Measurements from ENCODE around the gene MICU1. TPM values are rescaled to one million over a fixed set of nuclear protein-coding genes. Genes with fewer than 3 reads are reported as not detected.
A peak's percentile ranks its signal among the peaks of the same experiment; 100 is the strongest.

The MICU1 gene
- total RNA-seq, 2 donors from 2014 or later = 41.0 to 44.8 TPM

GRCh38 chr10:72638586-72639440 is 12.9 kb upstream of the MICU1 start:
- DNase-seq (no peak), ATAC-seq (no peak)
- intact Hi-C loops (cut with DNase I) = loop anchor here in 1 of 2 donors (10.0 kb wide), 1 partner anchor 46 kb away; no protein-coding TSS in a partner anchor

DNA sequence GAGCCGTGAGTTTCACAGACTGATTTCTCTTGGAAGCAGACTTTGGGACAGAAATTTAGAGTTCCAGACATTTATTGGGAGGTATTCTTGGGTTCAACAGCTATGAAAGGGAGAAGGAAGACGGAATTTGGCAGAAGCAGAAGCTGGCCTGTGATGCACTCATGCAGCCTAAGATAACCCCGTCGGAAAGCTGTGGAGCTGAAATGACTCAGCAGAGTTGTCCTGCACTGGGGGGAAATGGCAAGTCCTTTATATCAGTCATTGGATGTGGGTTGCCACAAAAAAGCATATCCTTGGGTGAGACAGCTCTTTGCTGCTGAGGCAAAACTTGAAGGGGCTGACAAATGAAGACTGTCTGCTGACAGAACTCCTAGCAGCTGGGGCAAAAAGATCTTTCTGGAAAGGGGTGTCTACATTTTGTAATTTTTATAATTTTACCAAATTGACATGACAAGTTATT is 11.5 kb upstream of the MICU1 start:
- ATAC-seq = peak; percentile 97 to 99
- intact Hi-C loops (cut with DNase I) = loop anchor here in 1 of 2 donors (10.0 kb wide), 1 partner anchor 47 kb away; no protein-coding TSS in a partner anchor
- peak; percentile 59 for DNase-seq

DNA sequence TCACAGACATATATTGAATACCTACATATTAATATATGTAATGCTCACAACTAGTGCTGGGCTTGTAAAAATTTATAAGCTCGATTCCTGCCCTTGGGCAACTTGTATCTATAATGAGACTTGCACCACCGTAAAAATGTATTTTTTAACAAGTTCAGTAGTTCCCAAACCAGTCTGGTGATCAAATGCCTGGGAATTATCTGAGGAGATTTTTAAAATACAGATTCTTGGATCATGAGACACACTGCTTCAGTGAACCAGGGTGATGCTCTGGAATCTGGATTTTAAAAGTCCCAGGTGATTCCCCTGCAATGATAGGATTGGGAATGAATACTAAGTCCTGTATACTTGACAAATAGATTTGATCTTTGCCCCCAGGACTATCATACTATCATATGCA is 4.3 kb upstream of the MICU1 start:
- no peak for DNase-seq
- ATAC-seq = no peak
- intact Hi-C loops (cut with DNase I) = loop anchor here in 1 of 2 donors (10.0 kb wide), 1 partner anchor 55 kb away; no protein-coding TSS in a partner anchor

- DNase-seq = no peak
- intact Hi-C loops (cut with DNase I) = no loop called here
- ATAC-seq = no peak
Observed at GRCh38 chr10:72626444-72626754, 520 bp upstream of the MICU1 start.

DNA sequence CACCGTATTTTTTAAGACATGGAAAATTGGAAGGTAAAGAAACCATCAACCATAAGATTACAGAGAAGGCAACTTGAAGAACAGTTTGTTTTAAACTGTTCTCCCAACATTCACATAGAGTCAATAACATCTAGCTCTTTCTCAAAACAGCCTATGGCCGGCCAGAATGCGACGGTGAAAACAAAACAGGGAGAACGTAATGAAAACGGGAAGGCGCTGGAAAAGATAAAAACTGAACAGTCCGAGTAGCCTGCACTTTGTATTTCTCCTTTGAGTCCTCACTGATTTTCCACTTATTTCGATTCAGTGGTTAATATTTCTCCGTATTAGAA is 637 bp downstream of the MICU1 start:
- intact Hi-C loops (cut with DNase I) = no loop called here
- DNase-seq = no peak
- ATAC-seq = peak in 1 of 2 donors; percentile 8

DNA sequence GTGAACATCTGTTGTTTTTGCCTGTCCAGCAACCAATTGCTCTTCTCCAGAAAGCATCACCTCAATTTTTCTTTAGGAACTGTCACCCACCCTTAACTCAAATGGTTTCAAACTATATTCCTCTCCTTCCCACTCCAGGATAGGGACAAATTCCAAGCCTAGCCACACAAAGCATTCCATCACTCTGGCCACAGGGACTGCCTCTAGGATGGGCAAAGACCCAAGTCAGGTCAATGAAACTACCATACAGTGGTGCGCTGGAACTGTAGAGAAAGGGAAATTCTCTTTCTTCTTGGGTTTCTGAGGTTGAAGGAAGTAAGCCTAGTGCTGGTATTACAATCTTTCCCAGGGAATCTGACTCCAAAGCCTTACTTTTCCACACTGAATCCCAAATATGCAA is 3.6 kb downstream of the MICU1 start:
- DNase-seq (no peak), ATAC-seq (no peak)
- intact Hi-C loops (cut with DNase I) = no loop called here

- ATAC-seq (peak in 1 of 2 donors; percentile 84), DNase-seq (no peak)
- intact Hi-C loops (cut with DNase I) = no loop called here
Observed at GRCh38 chr10:72616716-72617115, 9.2 kb downstream of the MICU1 start.

- intact Hi-C loops (cut with DNase I) = no loop called here
- no peak for ATAC-seq
- no peak for DNase-seq
Observed at GRCh38 chr10:72615970-72616369, 9.9 kb downstream of the MICU1 start.

DNA sequence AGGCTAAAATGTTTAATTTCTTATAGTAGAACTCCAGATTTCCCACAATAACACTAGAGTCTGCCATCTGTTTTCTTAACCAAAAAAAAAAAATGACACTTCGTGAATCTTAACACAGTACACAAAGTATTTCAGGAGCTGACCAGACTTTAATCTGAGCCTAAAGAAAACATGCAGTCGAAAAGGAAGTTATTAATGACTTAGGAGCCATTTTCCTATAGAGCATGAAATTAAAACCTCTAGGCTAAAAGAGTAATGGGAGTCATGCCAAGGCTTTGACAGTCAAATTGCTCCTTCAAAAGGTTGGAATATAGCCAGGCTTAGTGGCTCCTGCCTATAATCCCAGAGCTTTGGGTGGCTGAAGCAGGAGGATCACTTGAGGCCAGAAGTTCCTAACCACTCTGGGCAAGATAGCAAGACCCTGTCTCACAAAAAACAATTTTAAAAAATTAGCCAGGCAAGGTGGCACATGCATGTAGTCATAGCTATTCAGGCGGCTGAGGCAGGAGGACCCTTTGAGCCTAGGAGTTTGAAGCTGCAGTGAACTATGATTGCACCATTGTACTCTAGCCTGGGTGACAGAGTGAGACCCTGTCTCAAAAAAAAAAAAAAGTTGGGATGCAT is 13.6 kb downstream of the MICU1 start:
- DNase-seq = no peak
- intact Hi-C loops (cut with DNase I) = no loop called here
- no peak for ATAC-seq

- peak; percentile 63 to 75 for ATAC-seq
- intact Hi-C loops (cut with DNase I) = no loop called here
- no peak for DNase-seq
Observed at GRCh38 chr10:72611783-72612182, 14.1 kb downstream of the MICU1 start.

GRCh38 chr10:72610466-72610865 is 15.4 kb downstream of the MICU1 start:
- ATAC-seq = no peak
- DNase-seq = no peak
- intact Hi-C loops (cut with DNase I) = no loop called here

- ATAC-seq (no peak), DNase-seq (no peak)
- intact Hi-C loops (cut with DNase I) = no loop called here
Observed at GRCh38 chr10:72605122-72605521, 20.8 kb downstream of the MICU1 start.

DNA sequence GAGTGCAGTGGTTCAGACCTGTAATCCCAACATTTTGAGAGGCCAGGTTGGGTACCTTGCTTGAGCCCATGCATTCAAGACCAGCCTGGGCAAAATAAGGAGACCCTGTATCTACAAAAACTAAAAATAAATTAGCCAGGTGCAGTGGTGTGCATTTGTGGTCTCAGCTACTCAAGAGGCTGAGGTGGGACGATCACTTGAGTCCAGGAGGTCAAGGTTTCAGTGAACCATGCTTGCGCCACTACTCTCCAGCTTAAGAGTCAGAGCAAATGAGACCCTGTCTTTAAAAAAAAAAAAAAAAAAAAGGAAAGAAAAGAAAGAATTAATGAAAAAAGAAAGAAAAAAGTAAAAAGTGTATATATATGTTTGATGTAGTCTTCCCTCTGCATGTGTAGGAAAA is 24.7 kb downstream of the MICU1 start:
- intact Hi-C loops (cut with DNase I) = no loop called here
- ATAC-seq (no peak), DNase-seq (no peak)

GRCh38 chr10:72598769-72599701 is 26.8 kb downstream of the MICU1 start:
- intact Hi-C loops (cut with DNase I) = no loop called here
- DNase-seq = no peak

DNA sequence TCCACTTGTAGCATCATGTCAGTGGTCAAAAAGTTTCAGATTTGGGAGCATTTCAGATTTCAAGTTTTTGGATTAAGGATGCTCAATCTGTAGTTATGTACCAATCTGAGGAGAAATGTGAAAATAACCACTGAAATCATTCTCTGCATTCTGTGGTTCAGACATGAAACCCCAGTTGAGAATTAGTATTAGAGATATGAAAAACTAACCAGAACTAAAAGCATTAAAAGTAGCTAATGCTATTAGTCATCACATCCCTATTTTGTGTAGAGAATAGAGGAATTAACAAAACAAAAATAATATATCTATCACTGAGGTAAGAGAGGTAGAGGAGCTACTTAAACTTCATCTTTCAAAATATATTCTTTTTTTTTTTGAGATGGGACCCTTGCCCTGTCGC is 28.0 kb downstream of the MICU1 start:
- DNase-seq = no peak
- no peak for ATAC-seq
- intact Hi-C loops (cut with DNase I) = no loop called here

More at GRCh38 chr10:72598769-72599701, 26.8 kb downstream of the MICU1 start:
- no peak for ATAC-seq

- no peak for ATAC-seq
- intact Hi-C loops (cut with DNase I) = no loop called here
- no peak for DNase-seq
Observed at GRCh38 chr10:72595436-72595835, 30.4 kb downstream of the MICU1 start.

GRCh38 chr10:72593963-72594362 is 31.9 kb downstream of the MICU1 start:
- ATAC-seq (no peak), DNase-seq (no peak)
- intact Hi-C loops (cut with DNase I) = no loop called here

DNA sequence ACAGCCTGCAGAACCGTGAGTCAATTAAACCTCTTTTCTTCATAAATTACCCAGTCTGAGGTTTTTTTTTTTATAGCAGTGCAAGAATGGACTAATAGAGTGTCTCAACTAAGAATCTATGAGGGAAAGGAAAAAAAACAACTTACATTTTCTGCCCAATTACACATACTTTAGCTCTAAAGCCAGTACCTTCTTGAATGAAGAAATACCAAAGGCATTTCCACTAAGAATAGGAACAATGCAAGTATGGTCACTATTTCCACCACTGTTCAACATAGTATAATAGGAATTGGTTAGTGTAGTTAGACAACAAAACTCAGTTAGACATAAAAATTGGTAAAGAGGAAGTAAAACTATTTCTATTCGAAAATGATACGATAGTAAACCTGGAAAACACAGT is 37.6 kb downstream of the MICU1 start:
- ATAC-seq (no peak), DNase-seq (no peak)
- intact Hi-C loops (cut with DNase I) = no loop called here

DNA sequence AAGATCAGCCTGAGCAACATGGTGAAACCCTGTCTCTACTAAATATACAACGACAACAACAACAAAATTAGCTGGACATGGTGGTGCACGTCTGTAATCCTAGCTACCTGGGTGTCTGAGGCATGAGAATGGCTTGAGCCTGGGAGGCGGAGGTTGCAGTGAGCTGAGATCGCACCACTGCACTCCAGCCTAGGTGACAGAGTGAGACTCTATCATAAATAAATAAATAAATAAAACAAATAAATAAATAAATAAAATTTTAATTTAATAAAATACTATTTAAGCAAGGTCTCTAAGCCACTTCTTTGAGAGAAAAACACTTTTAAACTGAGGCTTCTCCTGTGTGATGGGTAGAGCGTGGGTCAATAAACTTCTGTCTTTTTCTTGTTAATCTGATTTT is 38.3 kb downstream of the MICU1 start:
- no peak for ATAC-seq
- DNase-seq = no peak
- intact Hi-C loops (cut with DNase I) = no loop called here

DNA sequence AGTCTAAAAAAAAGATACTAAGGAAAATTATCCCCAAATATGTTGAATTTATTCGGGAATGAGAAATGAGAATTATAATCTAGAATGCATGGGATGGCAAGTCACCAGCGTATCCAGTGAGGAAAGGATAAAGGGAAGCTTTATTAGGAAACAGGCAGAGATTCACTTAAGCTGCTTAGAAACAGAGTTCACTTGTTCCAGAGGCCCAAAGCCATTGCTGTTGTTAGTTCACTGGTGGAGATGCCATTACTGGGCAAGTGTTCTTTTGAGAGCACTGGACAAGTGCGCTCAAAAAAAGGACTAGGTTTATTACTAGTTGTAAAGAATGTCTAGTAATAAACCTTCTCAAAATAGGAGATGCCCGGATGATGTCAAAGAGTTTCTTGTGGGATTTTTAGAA is 51.2 kb downstream of the MICU1 start:
- no peak for DNase-seq
- intact Hi-C loops (cut with DNase I) = no loop called here
- ATAC-seq = no peak
